Prostate gland (tissue), 2 donors: ENCODE measurements around the gene MORN1.

Source experiments
- POLR2A ChIP-seq: fragments of 450-650 bp; IDR thresholded peaks from one replicate; pipeline ENCODE4 v1.6.1; 2016; ENCODE audit warnings: antibody characterized with exemption, mild to moderate bottlenecking
- TF ChIP-seq, protein P1 (sequence below), 4 experiments: fragments of 200-600 bp in 2 of 4; fragments of 450-650 bp in 2 of 4; sonication (generic) in 2 of 4; IDR thresholded peaks; 1 replicate in 3 of 4; 2 replicates in 1 of 4; pipeline ENCODE4 v1.5.1; 2016 to 2019; ENCODE audit warnings: antibody characterized with exemption in 4 of 4, mild to moderate bottlenecking in 2 of 4, moderate library complexity in 2 of 4

DNA sequence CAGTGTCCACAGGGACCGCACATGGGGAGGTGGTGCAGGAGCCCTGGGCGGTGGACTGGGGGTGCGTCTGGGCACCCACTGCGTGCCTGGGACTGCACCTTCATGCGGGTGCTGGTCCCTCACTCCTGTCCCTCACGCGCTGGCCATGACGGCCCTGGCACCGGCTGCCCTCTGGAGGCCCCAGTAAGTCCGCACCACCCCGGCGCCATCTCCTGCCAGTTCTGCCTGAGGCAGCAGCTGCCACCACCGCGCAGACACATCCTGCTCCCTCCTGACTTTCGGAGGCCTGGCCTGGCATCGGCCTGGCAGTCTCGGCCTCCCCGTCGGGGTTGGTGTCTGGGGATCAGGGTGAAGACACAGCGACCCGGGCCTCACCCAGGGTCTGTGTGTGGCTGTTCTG, 64.8 kb downstream of the MORN1 start:
- TF ChIP-seq, protein P1, sequence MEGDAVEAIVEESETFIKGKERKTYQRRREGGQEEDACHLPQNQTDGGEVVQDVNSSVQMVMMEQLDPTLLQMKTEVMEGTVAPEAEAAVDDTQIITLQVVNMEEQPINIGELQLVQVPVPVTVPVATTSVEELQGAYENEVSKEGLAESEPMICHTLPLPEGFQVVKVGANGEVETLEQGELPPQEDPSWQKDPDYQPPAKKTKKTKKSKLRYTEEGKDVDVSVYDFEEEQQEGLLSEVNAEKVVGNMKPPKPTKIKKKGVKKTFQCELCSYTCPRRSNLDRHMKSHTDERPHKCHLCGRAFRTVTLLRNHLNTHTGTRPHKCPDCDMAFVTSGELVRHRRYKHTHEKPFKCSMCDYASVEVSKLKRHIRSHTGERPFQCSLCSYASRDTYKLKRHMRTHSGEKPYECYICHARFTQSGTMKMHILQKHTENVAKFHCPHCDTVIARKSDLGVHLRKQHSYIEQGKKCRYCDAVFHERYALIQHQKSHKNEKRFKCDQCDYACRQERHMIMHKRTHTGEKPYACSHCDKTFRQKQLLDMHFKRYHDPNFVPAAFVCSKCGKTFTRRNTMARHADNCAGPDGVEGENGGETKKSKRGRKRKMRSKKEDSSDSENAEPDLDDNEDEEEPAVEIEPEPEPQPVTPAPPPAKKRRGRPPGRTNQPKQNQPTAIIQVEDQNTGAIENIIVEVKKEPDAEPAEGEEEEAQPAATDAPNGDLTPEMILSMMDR (IDR thresholded peaks at IDR 0.05), result peak in 1 of 4 experiments; percentile 10
- no peak for TF ChIP-seq POLR2A
